ENCODE measurements around the gene AGPS. TPM values are rescaled to one million over a fixed set of nuclear protein-coding genes. Genes with fewer than 3 reads are reported as not detected.
"Not testable (repeated sequence)": the region's sequence is repeated elsewhere in the genome, so short reads cannot be mapped to it uniquely, and the experiment has no call there.

AGPS gene
- total RNA-seq, 6 experiments from 2014 or later, result 36.0 to 47.6 (median 43.1) TPM

DNA sequence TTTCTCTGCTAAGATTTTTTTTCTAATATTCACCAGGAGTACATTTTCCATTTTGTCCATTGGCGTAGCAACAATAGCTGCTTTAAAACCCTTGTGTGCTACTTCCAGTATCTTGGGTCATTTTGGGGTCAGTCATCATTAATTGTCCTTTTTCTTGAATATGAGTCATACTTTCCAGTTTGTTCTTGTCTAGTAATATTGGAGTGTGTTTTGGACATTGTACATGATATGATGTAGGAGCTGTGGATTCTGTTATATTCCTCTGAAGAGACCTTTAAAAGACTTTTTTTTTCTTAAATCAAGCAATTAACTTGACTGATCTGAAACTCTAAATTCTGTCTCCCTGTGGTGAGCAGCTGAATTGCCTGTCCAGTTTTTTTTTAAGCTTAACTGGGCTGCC is 40.8 kb downstream of the AGPS start:
- no peak overlapping the region for H3K27ac Mint-ChIP-seq
- TF ChIP-seq, protein P1, sequence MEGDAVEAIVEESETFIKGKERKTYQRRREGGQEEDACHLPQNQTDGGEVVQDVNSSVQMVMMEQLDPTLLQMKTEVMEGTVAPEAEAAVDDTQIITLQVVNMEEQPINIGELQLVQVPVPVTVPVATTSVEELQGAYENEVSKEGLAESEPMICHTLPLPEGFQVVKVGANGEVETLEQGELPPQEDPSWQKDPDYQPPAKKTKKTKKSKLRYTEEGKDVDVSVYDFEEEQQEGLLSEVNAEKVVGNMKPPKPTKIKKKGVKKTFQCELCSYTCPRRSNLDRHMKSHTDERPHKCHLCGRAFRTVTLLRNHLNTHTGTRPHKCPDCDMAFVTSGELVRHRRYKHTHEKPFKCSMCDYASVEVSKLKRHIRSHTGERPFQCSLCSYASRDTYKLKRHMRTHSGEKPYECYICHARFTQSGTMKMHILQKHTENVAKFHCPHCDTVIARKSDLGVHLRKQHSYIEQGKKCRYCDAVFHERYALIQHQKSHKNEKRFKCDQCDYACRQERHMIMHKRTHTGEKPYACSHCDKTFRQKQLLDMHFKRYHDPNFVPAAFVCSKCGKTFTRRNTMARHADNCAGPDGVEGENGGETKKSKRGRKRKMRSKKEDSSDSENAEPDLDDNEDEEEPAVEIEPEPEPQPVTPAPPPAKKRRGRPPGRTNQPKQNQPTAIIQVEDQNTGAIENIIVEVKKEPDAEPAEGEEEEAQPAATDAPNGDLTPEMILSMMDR (IDR thresholded peaks at IDR 0.05), result no peak
- H3K4me1 Mint-ChIP-seq (ENCODE audit: low read depth), result peaks cover 26% of the 10 kb centered on the region
- no peak for DNase-seq
- peaks cover 28% of the 10 kb centered on the region for H3K9me3 Mint-ChIP-seq
- H3K27me3 Mint-ChIP-seq (ENCODE audit: insufficient read depth), result no peaks in the 10 kb centered on the region; the same call in 1 of the 2 replicates
- H3K36me3 Mint-ChIP-seq (ENCODE audit: low read depth), result peaks cover 51% of the 10 kb centered on the region
- no peak overlapping the region for H3K4me3 Mint-ChIP-seq

DNA sequence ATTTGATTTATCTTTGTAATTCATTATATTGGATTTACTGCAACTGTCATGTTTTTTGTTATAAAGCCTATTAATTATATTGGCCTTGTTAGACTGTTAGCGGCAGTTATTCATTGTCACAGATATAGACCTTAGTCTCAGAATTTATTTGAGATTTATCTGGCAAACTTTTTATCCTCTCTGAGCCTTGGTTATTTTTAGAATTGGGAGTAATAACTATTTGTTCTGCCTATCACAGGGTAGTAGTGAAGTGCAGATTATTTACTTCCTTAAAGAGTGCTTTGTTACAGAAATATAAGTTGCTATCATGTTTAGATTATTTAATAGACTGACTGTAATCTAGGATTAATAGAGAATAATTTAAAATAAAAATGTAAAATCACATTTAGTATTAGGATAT is 41.9 kb downstream of the AGPS start:
- H3K4me1 Mint-ChIP-seq (ENCODE audit: low read depth), result peaks cover 16% of the 10 kb centered on the region
- H3K9me3 Mint-ChIP-seq, result peaks cover 28% of the 10 kb centered on the region
- H3K36me3 Mint-ChIP-seq (ENCODE audit: low read depth), result peaks cover 43% of the 10 kb centered on the region
- H3K27me3 Mint-ChIP-seq (ENCODE audit: insufficient read depth), result no peaks in the 10 kb centered on the region; the same call in 1 of the 2 replicates
- DNase-seq, result no peak
- no peak overlapping the region for H3K27ac Mint-ChIP-seq
- TF ChIP-seq, protein P1 (IDR thresholded peaks at IDR 0.05), result no peak
- H3K4me3 Mint-ChIP-seq, result no peak overlapping the region

DNA sequence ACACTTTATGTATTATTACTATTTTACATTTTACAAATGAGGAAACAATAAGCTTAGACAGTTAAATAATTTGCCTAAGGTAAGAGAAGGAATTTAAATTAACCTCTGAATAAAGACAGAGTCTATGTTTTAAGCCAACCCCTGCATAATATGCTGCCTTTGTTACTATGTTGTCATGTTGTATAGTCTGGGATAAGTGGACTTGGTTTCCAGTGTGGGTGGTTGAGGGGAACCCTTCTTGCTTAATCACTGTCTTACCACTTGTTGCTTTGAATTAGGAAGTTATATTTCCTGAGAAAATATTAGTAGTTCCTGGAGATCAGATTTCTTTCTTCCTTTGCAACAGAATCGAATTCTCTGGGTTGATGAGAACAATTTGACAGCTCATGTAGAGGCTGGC is 52.6 kb downstream of the AGPS start:
- H3K36me3 Mint-ChIP-seq (ENCODE audit: low read depth), result peaks cover 35% of the 10 kb centered on the region
- no peak overlapping the region for H3K4me3 Mint-ChIP-seq
- TF ChIP-seq, protein P1 (IDR thresholded peaks at IDR 0.05), result no peak
- no peaks in the 10 kb centered on the region for H3K9me3 Mint-ChIP-seq
- H3K27ac Mint-ChIP-seq, result no peak overlapping the region
- DNase-seq, result no peak
- H3K4me1 Mint-ChIP-seq (ENCODE audit: low read depth), result no peaks in the 10 kb centered on the region
- H3K27me3 Mint-ChIP-seq (ENCODE audit: insufficient read depth), result no peaks in the 10 kb centered on the region

DNA sequence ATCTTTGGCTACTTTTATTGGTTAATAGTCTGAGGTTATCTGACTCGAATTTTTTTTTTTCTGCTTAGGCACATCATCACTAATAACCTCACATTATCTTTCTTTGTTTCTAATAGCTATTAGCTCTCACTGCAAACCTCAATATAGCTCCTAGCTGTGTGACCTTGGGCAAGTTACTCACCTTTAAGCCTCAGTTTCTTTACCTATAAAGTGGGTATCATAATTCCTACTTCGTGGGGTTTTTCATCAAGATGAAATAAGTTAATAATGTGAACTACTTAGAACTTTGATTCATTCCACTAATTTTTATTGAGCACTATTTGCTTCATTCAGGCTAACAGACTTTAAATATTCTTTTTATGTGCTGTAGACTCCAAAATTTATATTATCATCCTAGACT is 55.5 kb downstream of the AGPS start:
- Mint-ChIP-seq H3K27ac (no peak overlapping the region), H3K27me3 (ENCODE audit: insufficient read depth) (no peaks in the 10 kb centered on the region), H3K36me3 (ENCODE audit: low read depth) (peaks cover 37% of the 10 kb centered on the region), H3K9me3 (no peaks in the 10 kb centered on the region), H3K4me1 (ENCODE audit: low read depth) (no peaks in the 10 kb centered on the region), H3K4me3 (no peak overlapping the region)
- DNase-seq, result no peak
- TF ChIP-seq, protein P1 (IDR thresholded peaks at IDR 0.05), result no peak

DNA sequence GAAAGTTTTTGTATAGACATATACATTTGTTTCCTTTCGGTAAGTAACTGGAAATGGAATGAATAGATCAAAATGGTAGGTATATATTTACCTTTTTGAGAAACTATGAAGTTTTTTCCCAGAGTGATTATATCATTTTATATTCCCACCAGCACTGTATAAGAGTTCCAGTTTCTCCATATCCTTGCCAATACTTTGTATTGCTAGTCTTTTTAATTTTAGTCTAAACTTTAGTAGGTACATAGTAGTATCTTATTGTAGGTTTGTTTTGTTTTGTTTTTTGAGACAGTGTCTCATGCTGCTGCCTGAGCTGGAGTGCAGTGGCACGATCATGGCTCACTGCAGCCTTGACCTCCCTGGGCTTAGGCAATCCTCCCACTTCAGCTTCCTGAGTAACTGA is 56.6 kb downstream of the AGPS start:
- no peak overlapping the region for H3K4me3 Mint-ChIP-seq
- H3K27ac Mint-ChIP-seq, result no peak overlapping the region
- no peak for DNase-seq
- no peaks in the 10 kb centered on the region for H3K4me1 Mint-ChIP-seq (ENCODE audit: low read depth)
- peaks cover 31% of the 10 kb centered on the region for H3K36me3 Mint-ChIP-seq (ENCODE audit: low read depth)
- TF ChIP-seq, protein P1 (IDR thresholded peaks at IDR 0.05), result no peak
- H3K27me3 Mint-ChIP-seq (ENCODE audit: insufficient read depth), result no peaks in the 10 kb centered on the region
- no peaks in the 10 kb centered on the region for H3K9me3 Mint-ChIP-seq

DNA sequence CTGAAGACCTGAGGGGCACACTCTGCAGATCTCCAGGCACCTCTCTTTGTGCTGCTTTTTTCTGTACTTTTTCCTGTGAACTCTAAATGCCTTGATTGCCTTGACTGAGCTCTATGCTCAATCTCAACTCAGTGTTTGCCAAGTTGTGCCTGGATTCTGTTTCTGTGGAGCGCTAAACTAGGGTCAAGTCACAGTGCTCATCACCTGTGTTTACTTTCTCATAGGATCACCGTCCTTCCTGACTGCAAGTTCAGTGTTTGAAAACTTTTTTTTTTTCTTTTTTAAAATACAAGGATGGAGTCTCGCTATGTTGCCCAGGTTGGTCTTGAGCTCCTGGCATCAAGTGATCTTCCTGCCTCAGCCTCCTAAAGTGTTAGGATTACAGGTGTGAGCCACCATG is 62.6 kb downstream of the AGPS start:
- Mint-ChIP-seq H3K4me1 (ENCODE audit: low read depth) (no peaks in the 10 kb centered on the region), H3K27ac (no peak overlapping the region), H3K27me3 (ENCODE audit: insufficient read depth) (no peaks in the 10 kb centered on the region), H3K36me3 (ENCODE audit: low read depth) (peaks cover 30% of the 10 kb centered on the region), H3K9me3 (no peaks in the 10 kb centered on the region), H3K4me3 (no peak overlapping the region)
- TF ChIP-seq, protein P1 (IDR thresholded peaks at IDR 0.05), result no peak
- no peak for DNase-seq

DNA sequence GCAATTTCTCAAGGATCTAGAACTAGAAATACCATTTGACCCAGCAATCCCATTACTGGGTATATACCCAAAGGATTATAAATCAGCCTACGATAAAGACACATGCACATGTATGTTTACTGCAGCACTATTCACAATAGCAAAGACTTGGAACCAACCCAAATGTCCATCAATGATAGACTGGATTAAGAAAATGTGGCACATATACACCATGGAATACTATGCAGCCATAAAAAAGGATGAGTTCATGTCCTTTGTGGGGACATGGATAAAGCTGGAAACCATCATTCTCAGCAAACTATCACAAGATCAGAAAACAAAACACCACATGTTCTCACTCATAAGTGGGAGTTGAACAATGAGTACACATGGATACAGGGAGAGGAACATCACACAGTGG is 67.2 kb downstream of the AGPS start:
- H3K4me1 Mint-ChIP-seq (ENCODE audit: low read depth); H3K4me3 Mint-ChIP-seq; H3K27ac Mint-ChIP-seq; H3K27me3 Mint-ChIP-seq (ENCODE audit: insufficient read depth); DNase-seq; H3K9me3 Mint-ChIP-seq: not testable (repeated sequence)
- H3K36me3 Mint-ChIP-seq (ENCODE audit: low read depth), result peaks cover 31% of the 10 kb centered on the region

Measured in HFFc6 (cell line).